ENCODE measurements around the gene ORAI2. TPM values are rescaled to one million over a fixed set of nuclear protein-coding genes. Genes with fewer than 3 reads are reported as not detected.

ORAI2 gene
- total and polyA plus RNA-seq, 2 of the 8 experiments (the other 6 are each of a cell fraction or from before 2014, with no cell fraction given) = 20.7 to 35.2 TPM

- Histone ChIP-seq H2BK120ac (replicated peaks; ENCODE audit: low read depth, low read length) (no peak overlapping the region), H2AK5ac (ENCODE audit: low read depth, low read length) (no peak overlapping the region), H3K14ac (ENCODE audit: insufficient read length) (no peak overlapping the region), H4K20me1 (replicated peaks in 1 of 2; ENCODE audit: control insufficient read depth in 1 of 2, insufficient read depth in 2 of 2, low read length in 2 of 2) (peaks cover 0 to 13% of the 10 kb centered on the region in 2 experiments), H3K27me3 (replicated peaks in 1 of 4; ENCODE audit: control insufficient read depth in 3 of 4, extremely low read depth in 1 of 4, insufficient read depth in 3 of 4, low read length in 3 of 4) (no peaks in the 10 kb centered on the region), H2BK5ac (ENCODE audit: low read depth, low read length) (no peak overlapping the region), H2AFZ (ENCODE audit: low read length) (no peak overlapping the region), H3K36me3 (ENCODE audit: control insufficient read depth in 2 of 4, insufficient read depth in 4 of 4, low read length in 3 of 4) (peaks cover 7 to 36% (median 24%) of the 10 kb centered on the region in 4 experiments), H4K8ac (ENCODE audit: extremely low read depth, insufficient read depth, low read length) (no peak overlapping the region), H3K79me1 (ENCODE audit: low read depth, low read length) (no peaks in the 10 kb centered on the region; the same call in none of the 2 replicates), H3K4me1 (replicated peaks in 1 of 4; ENCODE audit: control insufficient read depth in 3 of 4, insufficient read depth in 4 of 4, low read length in 3 of 4) (no peaks in the 10 kb centered on the region), H3K56ac (replicated peaks; ENCODE audit: insufficient read length, low read depth, low read length) (no peak overlapping the region), H2BK20ac (ENCODE audit: low read length) (no peak overlapping the region), H3K18ac (ENCODE audit: extremely low read depth, low read length) (no peak overlapping the region), H3K27ac (ENCODE audit: low read depth, low read length) (no peak overlapping the region), H3K9me3 (ENCODE audit: insufficient read depth in 2 of 2, low read depth in 1 of 2, low read length in 1 of 2) (peaks cover 0 to 3% of the 10 kb centered on the region in 2 experiments; a peak in 1 of 4 replicates), H3K23me2 (ENCODE audit: low read depth, low read length) (no peaks in the 10 kb centered on the region), H4K5ac (ENCODE audit: insufficient read length, low read depth, low read length) (no peak overlapping the region), H3K9ac (replicated peaks in 1 of 4; ENCODE audit: extremely low read depth in 1 of 4, low read depth in 3 of 4, low read length in 3 of 4) (no peak overlapping the region), H3K79me2 (ENCODE audit: control insufficient read depth in 1 of 2, insufficient read depth in 2 of 2, low read length in 2 of 2) (no peaks in the 10 kb centered on the region; a peak in 1 of 4 replicates), H4K91ac (replicated peaks; ENCODE audit: insufficient read length, low read length) (no peak overlapping the region), H3K4ac (replicated peaks; ENCODE audit: insufficient read length, low read depth, low read length) (no peak overlapping the region), H3K4me3 (ENCODE audit: extremely low read depth in 1 of 4, insufficient read depth in 2 of 4, low read depth in 3 of 4, low read length in 4 of 4) (no peak overlapping the region), H3K4me2 (ENCODE audit: insufficient read depth in 1 of 2, low read depth in 2 of 2, low read length in 2 of 2) (no peak overlapping the region), H3K23ac (ENCODE audit: insufficient read length) (no peak overlapping the region), H2BK12ac (ENCODE audit: low read depth, low read length) (no peak overlapping the region), H2BK15ac (ENCODE audit: low read length) (no peak overlapping the region)
- no peak for TF ChIP-seq GABPA (IDR thresholded peaks at IDR 0.05; ENCODE audit: borderline replicate concordance, insufficient read depth, low read length)
- TF ChIP-seq CHD1 (IDR thresholded peaks at IDR 0.05; ENCODE audit: low read depth, low read length) = no peak
- no peak for TF ChIP-seq TAF1 (IDR thresholded peaks at IDR 0.05; ENCODE audit: low read depth, low read length)
- no peak for TF ChIP-seq ZNF274 (IDR thresholded peaks at IDR 0.05; ENCODE audit: borderline replicate concordance, extremely low read depth, low read length)
- TF ChIP-seq RFX5 (IDR thresholded peaks at IDR 0.05; ENCODE audit: borderline replicate concordance, low read depth, low read length) = no peak
- TF ChIP-seq SIN3A (conservative IDR thresholded peaks at IDR 0.05 in 1 of 2, IDR thresholded peaks at IDR 0.05 in 1 of 2; ENCODE audit: low read depth in 1 of 2, low read length in 2 of 2) = no peak
- no peak for TF ChIP-seq YY1 (IDR thresholded peaks at IDR 0.05; ENCODE audit: low read depth, low read length)
- TF ChIP-seq TCF12 (IDR thresholded peaks at IDR 0.05; ENCODE audit: low read depth, low read length) = no peak
- no peak for TF ChIP-seq CREB1 (IDR thresholded peaks at IDR 0.05)
- no peak for TF ChIP-seq BCL11A (IDR thresholded peaks at IDR 0.05; ENCODE audit: low read depth in 2 of 2, low read length in 2 of 2)
- no peak for TF ChIP-seq MAX (IDR thresholded peaks at IDR 0.05)
- no peak for TF ChIP-seq CEBPB (IDR thresholded peaks at IDR 0.05; ENCODE audit: low read depth, low read length)
- no peak for TF ChIP-seq CTBP2 (IDR thresholded peaks at IDR 0.05; ENCODE audit: borderline replicate concordance, insufficient read depth, insufficient read length, low read length)
- DNase-seq (ENCODE audit: low read depth in 1 of 2, low spot score in 2 of 2) (no peak), FAIRE-seq (no peak)
- ChIA-PET CTCF (ENCODE audit: partially characterized antibody) (interaction anchor here (0.6 to 4.1 kb wide), 27 partner anchors 10 to 799 kb away, joined by 3 to 42 read pairs (median 5); partner anchors contain the start of gene PRKRIP1), POLR2A (ENCODE audit: partially characterized antibody) (interaction anchor here (0.7 to 2.5 kb wide), 9 partner anchors 8 to 58 kb away, joined by 3 to 14 read pairs (median 5); partner anchors contain the start of gene PRKRIP1)
- 93% methylated on average over 5 of the region's 5 CpGs; no CpG with 5 or more reads in 1 of the 2 experiments for WGBS, 2 experiments (ENCODE audit: extremely low coverage in 1 of 2, insufficient coverage in 1 of 2, insufficient read length in 1 of 2, insufficient replicate concordance in 2 of 2, low coverage in 1 of 2, low lambda C conversion rate in 2 of 2, missing lambda C conversion rate in 1 of 2)
These were observed 20.3 kb upstream of the ORAI2 start for GRCh38 chr7:102413091-102413490.
